ENCODE measurements around the gene KCNIP1.

KCNIP1 gene

DNA sequence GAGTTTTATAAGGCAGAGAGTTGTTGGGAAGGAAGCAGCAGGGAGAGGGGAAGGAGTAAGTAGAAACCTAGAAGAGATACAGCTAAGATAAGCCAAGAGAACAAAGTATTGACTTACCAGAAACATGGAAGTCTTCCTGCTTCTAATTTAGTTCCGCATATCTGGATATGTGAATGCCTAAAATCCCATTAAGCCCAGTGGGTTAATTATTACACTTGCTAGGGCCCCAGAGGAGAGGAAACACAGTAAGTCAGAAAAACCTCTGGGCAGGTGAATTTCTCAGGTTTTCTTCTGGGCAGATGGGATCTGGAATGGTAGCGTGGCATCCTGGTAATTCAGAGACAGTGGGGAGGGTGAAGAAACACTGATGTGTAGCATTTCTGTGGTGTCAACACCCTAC, 175.0 kb downstream of the KCNIP1 start:
- Histone ChIP-seq H3K4me1 (ENCODE audit: control insufficient read depth, insufficient read depth, low read length, poor library complexity, severe bottlenecking) (peaks cover 3% of the 10 kb centered on the region), H3K4me3 (ENCODE audit: extremely low read depth, insufficient read depth, low read length, poor library complexity, severe bottlenecking) (no peak overlapping the region)
- WGBS, 2 experiments (ENCODE audit: insufficient coverage in 2 of 2), result 86 to 100% methylated on average over 1 of the region's 2 CpGs

DNA sequence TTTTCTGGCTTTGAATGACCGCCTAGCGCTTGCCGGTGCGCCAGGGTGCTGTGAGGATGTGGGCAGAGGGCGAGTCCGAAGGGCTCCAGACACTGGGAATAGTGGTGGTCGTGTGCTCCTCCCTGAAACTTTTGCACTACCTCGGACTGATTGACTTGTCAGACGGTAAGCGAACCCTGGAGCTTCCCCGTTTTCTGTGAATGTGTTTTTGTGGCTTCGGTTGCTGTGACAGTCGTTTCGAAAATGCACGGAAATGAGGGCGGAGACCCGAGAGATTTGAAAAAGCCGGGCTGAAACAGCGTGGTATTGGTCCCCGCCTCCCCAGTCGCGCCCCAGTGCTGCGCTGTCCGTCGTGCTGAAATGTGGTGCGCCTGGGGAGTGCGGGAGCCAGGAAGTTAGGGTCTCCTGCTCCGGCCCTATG, 177.2 kb downstream of the KCNIP1 start:
- Histone ChIP-seq H3K36me3 (ENCODE audit: control insufficient read depth, insufficient read depth, low read length) (no peaks in the 10 kb centered on the region), H3K27ac (ENCODE audit: low read depth, low read length, severe bottlenecking) (no peak overlapping the region), H3K9me3 (ENCODE audit: control insufficient read depth, low read length) (no peaks in the 10 kb centered on the region), H3K4me1 (ENCODE audit: control insufficient read depth, insufficient read depth, low read length, poor library complexity, severe bottlenecking) (peaks cover 3% of the 10 kb centered on the region), H3K4me3 (ENCODE audit: extremely low read depth, insufficient read depth, low read length, poor library complexity, severe bottlenecking) (no peak overlapping the region)
- 2% methylated on average over 22 to 23 of the region's 28 CpGs for WGBS, 2 experiments (ENCODE audit: insufficient coverage in 2 of 2)

More for the DNA sequence above, 175.0 kb downstream of the KCNIP1 start:
- Histone ChIP-seq H3K36me3 (ENCODE audit: control insufficient read depth, insufficient read depth, low read length) (no peaks in the 10 kb centered on the region), H3K9me3 (ENCODE audit: control insufficient read depth, low read length) (no peaks in the 10 kb centered on the region), H3K27ac (ENCODE audit: low read depth, low read length, severe bottlenecking) (no peak overlapping the region)

DNA sequence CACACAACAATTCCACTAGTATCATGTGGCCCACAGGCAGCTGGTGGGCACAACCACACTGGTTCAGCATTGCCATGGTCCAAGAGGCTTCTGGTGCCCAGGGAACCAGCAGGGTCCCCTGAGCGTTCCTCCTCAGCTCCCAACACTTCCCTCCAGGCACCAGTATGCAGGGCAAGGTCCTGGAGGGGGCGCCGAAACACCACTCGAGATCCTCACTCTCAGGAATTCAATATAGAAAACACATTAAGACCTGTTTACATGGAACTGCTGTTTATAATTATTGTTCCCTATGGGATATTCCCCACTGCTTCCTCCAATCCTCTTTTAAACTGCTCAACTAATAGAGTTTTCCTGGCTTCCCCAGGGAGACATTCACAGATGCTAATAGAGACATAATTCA, 187.8 kb downstream of the KCNIP1 start:
- Histone ChIP-seq H3K4me1 (ENCODE audit: control insufficient read depth, insufficient read depth, low read length, poor library complexity, severe bottlenecking) (no peaks in the 10 kb centered on the region), H3K4me3 (ENCODE audit: extremely low read depth, insufficient read depth, low read length, poor library complexity, severe bottlenecking) (no peak overlapping the region), H3K27ac (ENCODE audit: low read depth, low read length, severe bottlenecking) (no peak overlapping the region), H3K36me3 (ENCODE audit: control insufficient read depth, insufficient read depth, low read length) (no peaks in the 10 kb centered on the region), H3K9me3 (ENCODE audit: control insufficient read depth, low read length) (no peaks in the 10 kb centered on the region)
- 0% methylated on average over 1 of the region's 4 CpGs for WGBS, 2 experiments (ENCODE audit: insufficient coverage in 2 of 2)

- Histone ChIP-seq H3K4me3 (ENCODE audit: extremely low read depth, insufficient read depth, low read length, poor library complexity, severe bottlenecking) (no peak overlapping the region), H3K27ac (ENCODE audit: low read depth, low read length, severe bottlenecking) (no peak overlapping the region), H3K9me3 (ENCODE audit: control insufficient read depth, low read length) (no peaks in the 10 kb centered on the region), H3K36me3 (ENCODE audit: control insufficient read depth, insufficient read depth, low read length) (no peaks in the 10 kb centered on the region), H3K4me1 (ENCODE audit: control insufficient read depth, insufficient read depth, low read length, poor library complexity, severe bottlenecking) (no peaks in the 10 kb centered on the region)
- WGBS, 2 experiments (ENCODE audit: insufficient coverage in 2 of 2), result 80% methylated on average over 3 of the region's 4 CpGs; no CpG with 5 or more reads in 1 of the 2 experiments
These were observed 189.9 kb downstream of the KCNIP1 start for GRCh38 chr5:170693701-170694100.

GRCh38 chr5:170694911-170695310, 191.1 kb downstream of the KCNIP1 start:
- H3K9me3 ChIP-seq (ENCODE audit: control insufficient read depth, low read length), result no peaks in the 10 kb centered on the region
- no peaks in the 10 kb centered on the region for H3K36me3 ChIP-seq (ENCODE audit: control insufficient read depth, insufficient read depth, low read length)
- H3K4me3 ChIP-seq (ENCODE audit: extremely low read depth, insufficient read depth, low read length, poor library complexity, severe bottlenecking), result no peak overlapping the region
- WGBS, 2 experiments (ENCODE audit: insufficient coverage in 2 of 2), result 58 to 71% methylated on average over 2 of the region's 2 CpGs
- H3K4me1 ChIP-seq (ENCODE audit: control insufficient read depth, insufficient read depth, low read length, poor library complexity, severe bottlenecking), result no peaks in the 10 kb centered on the region
- no peak overlapping the region for H3K27ac ChIP-seq (ENCODE audit: low read depth, low read length, severe bottlenecking)

DNA sequence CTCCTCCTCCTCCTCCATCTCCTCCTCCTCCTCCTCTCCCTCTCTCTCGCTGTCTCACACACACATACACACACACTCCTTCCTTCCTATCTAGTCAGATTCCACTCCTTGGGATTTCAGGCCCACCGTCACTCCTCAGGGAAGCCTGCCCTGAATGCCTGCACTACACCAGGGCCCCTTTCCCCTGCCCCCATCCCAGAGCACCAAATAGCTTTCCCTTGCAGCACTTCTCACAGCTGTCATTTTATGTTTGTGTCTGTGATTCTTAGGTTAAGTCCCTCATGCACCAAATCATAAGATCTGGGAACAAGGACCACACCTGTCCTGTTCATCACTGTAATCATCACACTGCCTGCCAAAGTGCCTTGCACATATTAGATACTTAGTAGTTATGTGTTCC, 193.2 kb downstream of the KCNIP1 start:
- WGBS, 2 experiments (ENCODE audit: insufficient coverage in 2 of 2), result 88% methylated on average over 2 of the region's 2 CpGs; no CpG with 5 or more reads in 1 of the 2 experiments
- no peaks in the 10 kb centered on the region for H3K4me1 ChIP-seq (ENCODE audit: control insufficient read depth, insufficient read depth, low read length, poor library complexity, severe bottlenecking)
- no peak overlapping the region for H3K27ac ChIP-seq (ENCODE audit: low read depth, low read length, severe bottlenecking)
- H3K36me3 ChIP-seq (ENCODE audit: control insufficient read depth, insufficient read depth, low read length), result no peaks in the 10 kb centered on the region
- H3K9me3 ChIP-seq (ENCODE audit: control insufficient read depth, low read length), result no peaks in the 10 kb centered on the region
- no peak overlapping the region for H3K4me3 ChIP-seq (ENCODE audit: extremely low read depth, insufficient read depth, low read length, poor library complexity, severe bottlenecking)

DNA sequence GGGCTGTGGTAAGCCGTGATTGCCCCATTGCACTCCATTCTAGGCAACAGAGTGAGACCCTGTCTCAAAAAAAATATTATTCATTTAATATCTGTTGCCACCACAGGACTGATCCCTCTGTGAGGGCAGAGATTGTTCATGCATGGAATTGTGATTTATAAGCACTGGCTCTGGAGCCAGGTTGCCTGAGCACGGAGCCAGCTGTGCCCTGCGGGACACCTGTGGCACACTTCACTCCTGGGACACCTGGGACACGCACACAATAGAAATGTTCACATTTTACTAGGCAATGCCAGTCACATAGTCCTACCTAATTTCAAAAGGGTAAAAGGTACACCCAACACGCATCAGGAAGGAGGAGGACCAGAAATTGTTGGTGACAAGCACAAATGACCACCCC, 196.7 kb downstream of the KCNIP1 start:
- no peaks in the 10 kb centered on the region for H3K4me1 ChIP-seq (ENCODE audit: control insufficient read depth, insufficient read depth, low read length, poor library complexity, severe bottlenecking)
- no peaks in the 10 kb centered on the region for H3K9me3 ChIP-seq (ENCODE audit: control insufficient read depth, low read length)
- H3K4me3 ChIP-seq (ENCODE audit: extremely low read depth, insufficient read depth, low read length, poor library complexity, severe bottlenecking), result no peak overlapping the region
- no peak overlapping the region for H3K27ac ChIP-seq (ENCODE audit: low read depth, low read length, severe bottlenecking)
- H3K36me3 ChIP-seq (ENCODE audit: control insufficient read depth, insufficient read depth, low read length), result no peaks in the 10 kb centered on the region
- WGBS, 2 experiments (ENCODE audit: insufficient coverage in 2 of 2), result 92% methylated on average over 2 to 4 of the region's 5 CpGs

DNA sequence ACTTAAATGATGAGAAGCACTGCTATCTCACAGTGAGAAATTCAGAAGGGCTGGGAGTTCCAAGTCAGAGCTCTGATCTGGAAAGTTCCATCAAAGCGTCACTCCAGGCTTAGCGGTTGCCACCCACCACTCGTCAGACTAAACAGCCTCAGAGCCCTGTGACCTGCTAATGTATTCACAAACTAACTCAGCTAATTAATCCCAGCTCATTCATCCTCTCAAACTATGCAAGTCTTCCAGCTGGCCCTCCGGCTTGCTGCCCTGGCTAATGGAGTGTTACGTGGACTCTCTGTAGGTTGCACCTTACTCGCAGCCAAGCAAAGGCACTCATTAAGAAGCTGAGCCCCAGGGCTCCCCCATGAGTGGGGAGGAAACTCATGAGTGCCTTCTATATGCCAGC, 197.5 kb downstream of the KCNIP1 start:
- Histone ChIP-seq H3K27ac (ENCODE audit: low read depth, low read length, severe bottlenecking) (no peak overlapping the region), H3K9me3 (ENCODE audit: control insufficient read depth, low read length) (no peaks in the 10 kb centered on the region), H3K36me3 (ENCODE audit: control insufficient read depth, insufficient read depth, low read length) (no peaks in the 10 kb centered on the region), H3K4me3 (ENCODE audit: extremely low read depth, insufficient read depth, low read length, poor library complexity, severe bottlenecking) (no peak overlapping the region), H3K4me1 (ENCODE audit: control insufficient read depth, insufficient read depth, low read length, poor library complexity, severe bottlenecking) (no peaks in the 10 kb centered on the region)
- 77 to 79% methylated on average over 3 to 6 of the region's 6 CpGs for WGBS, 2 experiments (ENCODE audit: insufficient coverage in 2 of 2)

DNA sequence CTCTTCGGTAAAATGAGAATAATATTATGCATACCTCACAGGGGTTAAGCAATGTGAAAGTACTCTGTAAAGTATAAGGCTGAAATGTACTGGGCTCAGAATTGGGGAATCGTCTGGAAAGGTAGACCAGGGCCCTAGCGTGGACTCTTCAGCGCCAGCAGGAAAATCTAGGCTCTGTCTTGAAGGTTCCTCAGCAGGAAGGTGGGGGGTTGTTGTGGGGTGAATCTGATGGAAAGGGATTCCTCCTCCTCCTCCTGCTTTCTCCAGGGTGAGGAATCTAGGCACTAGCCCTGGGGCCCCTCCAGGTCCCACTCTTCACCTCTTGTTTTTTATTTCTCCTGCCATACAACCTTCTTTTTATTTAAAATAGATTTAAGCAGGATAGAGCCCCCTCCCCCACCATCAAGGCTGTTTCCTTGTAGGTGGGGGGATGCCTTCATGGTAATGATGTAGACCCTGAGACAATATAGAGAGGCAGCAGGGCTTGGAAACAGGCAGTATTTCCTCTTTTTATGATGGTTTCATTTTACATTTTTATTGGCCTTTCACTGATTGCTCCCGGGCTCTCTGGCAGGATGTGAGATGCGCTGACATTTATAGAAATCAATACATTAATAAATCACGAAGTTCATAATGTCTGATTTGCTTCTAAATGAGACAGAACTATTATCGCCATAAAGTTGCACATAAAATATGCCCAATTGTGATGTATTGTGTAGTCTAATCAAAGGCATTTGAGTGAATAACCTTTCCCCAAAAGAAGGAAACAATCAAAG, 200.8 kb downstream of the KCNIP1 start:
- Histone ChIP-seq H3K4me1 (ENCODE audit: control insufficient read depth, insufficient read depth, low read length, poor library complexity, severe bottlenecking) (no peaks in the 10 kb centered on the region), H3K4me3 (ENCODE audit: extremely low read depth, insufficient read depth, low read length, poor library complexity, severe bottlenecking) (no peak overlapping the region), H3K9me3 (ENCODE audit: control insufficient read depth, low read length) (no peaks in the 10 kb centered on the region), H3K36me3 (ENCODE audit: control insufficient read depth, insufficient read depth, low read length) (no peaks in the 10 kb centered on the region), H3K27ac (ENCODE audit: low read depth, low read length, severe bottlenecking) (no peak overlapping the region)
- WGBS, 2 experiments (ENCODE audit: insufficient coverage in 2 of 2), result 83% methylated on average over 1 of the region's 8 CpGs; no CpG with 5 or more reads in 1 of the 2 experiments

- no peak overlapping the region for H3K4me3 ChIP-seq (ENCODE audit: extremely low read depth, insufficient read depth, low read length, poor library complexity, severe bottlenecking)
- no peak overlapping the region for H3K27ac ChIP-seq (ENCODE audit: low read depth, low read length, severe bottlenecking)
- no peaks in the 10 kb centered on the region for H3K9me3 ChIP-seq (ENCODE audit: control insufficient read depth, low read length)
- H3K4me1 ChIP-seq (ENCODE audit: control insufficient read depth, insufficient read depth, low read length, poor library complexity, severe bottlenecking), result no peaks in the 10 kb centered on the region
- no peaks in the 10 kb centered on the region for H3K36me3 ChIP-seq (ENCODE audit: control insufficient read depth, insufficient read depth, low read length)
- WGBS, 2 experiments (ENCODE audit: insufficient coverage in 2 of 2), result 88 to 95% methylated on average over 3 to 4 of the region's 6 CpGs
These were observed 205.8 kb downstream of the KCNIP1 start for GRCh38 chr5:170709640-170710039.

GRCh38 chr5:170711300-170711699, 207.5 kb downstream of the KCNIP1 start:
- H3K4me1 ChIP-seq (ENCODE audit: control insufficient read depth, insufficient read depth, low read length, poor library complexity, severe bottlenecking), result no peaks in the 10 kb centered on the region
- no CpG with 5 or more reads among the region's 4 CpGs for WGBS, 2 experiments (ENCODE audit: insufficient coverage in 2 of 2)
- H3K36me3 ChIP-seq (ENCODE audit: control insufficient read depth, insufficient read depth, low read length), result no peaks in the 10 kb centered on the region
- H3K27ac ChIP-seq (ENCODE audit: low read depth, low read length, severe bottlenecking), result no peak overlapping the region
- H3K4me3 ChIP-seq (ENCODE audit: extremely low read depth, insufficient read depth, low read length, poor library complexity, severe bottlenecking), result no peak overlapping the region
- H3K9me3 ChIP-seq (ENCODE audit: control insufficient read depth, low read length), result no peaks in the 10 kb centered on the region
